HEK293T (cell line): ENCODE data around the gene PRR32.

Source experiments
- ARNT ChIP-seq: fragments of 450-650 bp; IDR thresholded peaks from 2 replicates; pipeline ENCODE4 v1.6.1; 2017; ENCODE audit warnings: mild to moderate bottlenecking
- BHLHE40 ChIP-seq: fragments of 450-650 bp; IDR thresholded peaks from 2 replicates; pipeline ENCODE4 v1.6.1; 2016; ENCODE audit warnings: mild to moderate bottlenecking, moderate library complexity, borderline replicate concordance
- CTBP1 ChIP-seq: fragments of 450-650 bp; IDR thresholded peaks from 2 replicates; pipeline ENCODE4 v1.6.1; 2016; ENCODE audit warnings: borderline replicate concordance
- FOXM1 ChIP-seq: fragments of 450-650 bp; IDR thresholded peaks from 2 replicates; pipeline ENCODE4 v1.6.1; 2017; ENCODE audit warnings: mild to moderate bottlenecking, borderline replicate concordance
- SP1 ChIP-seq: fragments of 450-650 bp; IDR thresholded peaks from 2 replicates; pipeline ENCODE4 v1.6.1; 2017
- SUZ12 ChIP-seq: fragments of 450-650 bp; IDR thresholded peaks from 2 replicates; pipeline ENCODE4 v1.6.1; 2016; ENCODE audit warnings: mild to moderate bottlenecking
- TARDBP ChIP-seq: fragments of 450-650 bp; IDR thresholded peaks from 2 replicates; pipeline ENCODE4 v1.6.1; 2016
- TF ChIP-seq, protein P1 (sequence below): fragments of 450-650 bp; IDR thresholded peaks from 2 replicates; pipeline ENCODE4 v1.6.1; 2016

DNA sequence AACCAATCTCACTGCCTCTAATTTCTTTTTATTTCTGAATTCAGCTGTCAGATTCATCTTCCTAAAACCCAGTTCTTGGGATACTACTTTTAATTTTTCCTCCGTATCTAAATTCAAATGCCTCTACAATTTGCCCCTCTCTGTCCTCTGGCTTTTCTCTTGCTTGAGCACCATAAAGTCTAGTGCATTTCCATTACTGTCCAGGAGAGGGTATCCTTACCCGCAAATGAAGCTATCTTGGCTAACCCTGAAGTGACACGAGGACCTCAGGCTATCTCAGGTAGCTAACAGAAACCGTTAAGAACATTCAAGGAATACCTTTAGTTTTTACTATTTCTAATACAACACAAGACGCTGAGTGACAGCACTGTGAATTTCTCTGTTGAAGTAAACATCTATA, 49.4 kb upstream of the PRR32 start:
- TF ChIP-seq FOXM1 = no peak
- TF ChIP-seq SUZ12 = no peak
- TF ChIP-seq SP1 = no peak
- no peak for TF ChIP-seq ARNT
- no peak for TF ChIP-seq TARDBP
- TF ChIP-seq, protein P1, sequence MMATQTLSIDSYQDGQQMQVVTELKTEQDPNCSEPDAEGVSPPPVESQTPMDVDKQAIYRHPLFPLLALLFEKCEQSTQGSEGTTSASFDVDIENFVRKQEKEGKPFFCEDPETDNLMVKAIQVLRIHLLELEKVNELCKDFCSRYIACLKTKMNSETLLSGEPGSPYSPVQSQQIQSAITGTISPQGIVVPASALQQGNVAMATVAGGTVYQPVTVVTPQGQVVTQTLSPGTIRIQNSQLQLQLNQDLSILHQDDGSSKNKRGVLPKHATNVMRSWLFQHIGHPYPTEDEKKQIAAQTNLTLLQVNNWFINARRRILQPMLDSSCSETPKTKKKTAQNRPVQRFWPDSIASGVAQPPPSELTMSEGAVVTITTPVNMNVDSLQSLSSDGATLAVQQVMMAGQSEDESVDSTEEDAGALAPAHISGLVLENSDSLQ = no peak
- no peak for TF ChIP-seq CTBP1
- TF ChIP-seq BHLHE40 = no peak
